ENCODE data around the gene SLC39A6. TPM values are rescaled to one million over a fixed set of nuclear protein-coding genes. Genes with fewer than 3 reads are reported as not detected.

The SLC39A6 gene
- total and polyA plus RNA-seq, 2 of the 13 experiments (the other 11 are each of a cell fraction or from before 2014, with no cell fraction given): 41.7 to 59.2 TPM

- intact Hi-C loops (cut with micrococcal nuclease; ENCODE audit: unreplicated experiment): no loop called here
- BruUV-seq (replicated peaks): no TSS peak
Observed at GRCh38 chr18:36108601-36109000, 20.5 kb downstream of the SLC39A6 start.

GRCh38 chr18:36108196-36108595 is 20.9 kb downstream of the SLC39A6 start:
- no TSS peak for BruUV-seq (replicated peaks)
- ChIA-PET POLR2A (no interaction called here), CTCF (ENCODE audit: low intra/inter-chr PET ratio, low total read pairs) (no interaction called here)
- DNase-seq (ENCODE audit: low spot score) (no peak), FAIRE-seq (no peak), ATAC-seq (no peak)
- intact Hi-C loops (cut with micrococcal nuclease; ENCODE audit: unreplicated experiment): no loop called here
- no peak overlapping the region for H3K4me2 ChIP-seq (ENCODE audit: low read depth, low read length)
- in situ Hi-C loops (cut with HindIII; ENCODE audit: extremely low pct_ligation_motif_present, low pct_unique_long_range_greater_than_20kb): no loop called here
- no peak overlapping the region for H3K27ac ChIP-seq (ENCODE audit: extremely low read length, insufficient read depth, low read length)
- 49% methylated on average over 2 of the region's 2 CpGs for WGBS (ENCODE audit: low lambda C conversion rate)
- H3K27me3 ChIP-seq (ENCODE audit: control insufficient read depth in 1 of 2, insufficient read depth in 2 of 2, low read length in 2 of 2): no peaks in the 10 kb centered on the region
- no peaks in the 10 kb centered on the region for H3K4me1 ChIP-seq (ENCODE audit: insufficient read depth, low read length)
- H2AFZ ChIP-seq (ENCODE audit: low read length): no peak overlapping the region
- H3K9me3 ChIP-seq (ENCODE audit: low read length): no peaks in the 10 kb centered on the region
- H3K9ac ChIP-seq (ENCODE audit: insufficient read depth, low read depth, low read length): no peak overlapping the region
- no peaks in the 10 kb centered on the region for H3K79me2 ChIP-seq (ENCODE audit: insufficient read depth, low read length)
- H3K4me3 ChIP-seq (replicated peaks in 1 of 3; ENCODE audit: insufficient read depth in 1 of 3, low read depth in 2 of 3, low read length in 3 of 3): no peak overlapping the region
- peaks cover 6 to 24% of the 10 kb centered on the region in 2 experiments; a peak in 4 of 5 replicates for H3K36me3 ChIP-seq (replicated peaks in 1 of 2; ENCODE audit: control insufficient read depth in 1 of 2, insufficient read depth in 2 of 2, low read length in 2 of 2)
- H4K20me1 ChIP-seq (ENCODE audit: insufficient read depth, low read length): no peaks in the 10 kb centered on the region
- TF ChIP-seq KLF9 (CRISPR knock-in tag; IDR thresholded peaks at IDR 0.05; ENCODE audit: low read depth): no peak
- no peak for TF ChIP-seq NRL (CRISPR knock-in tag; IDR thresholded peaks at IDR 0.05; ENCODE audit: borderline replicate concordance)
- TF ChIP-seq ELF4 (CRISPR knock-in tag; IDR thresholded peaks at IDR 0.05; ENCODE audit: borderline replicate concordance): no peak
- TF ChIP-seq FOSL2 (CRISPR knock-in tag; IDR thresholded peaks at IDR 0.05): no peak
- TF ChIP-seq HINFP (CRISPR knock-in tag; IDR thresholded peaks at IDR 0.05; ENCODE audit: low read depth): no peak
- TF ChIP-seq MAZ (IDR thresholded peaks at IDR 0.05; ENCODE audit: borderline replicate concordance, low read depth, low read length): no peak
- TF ChIP-seq MAZ (CRISPR knock-in tag; IDR thresholded peaks at IDR 0.05; ENCODE audit: low read depth): no peak
- TF ChIP-seq HBP1 (CRISPR knock-in tag; IDR thresholded peaks at IDR 0.05; ENCODE audit: low read depth): no peak
- no peak for TF ChIP-seq ZNF317 (CRISPR knock-in tag; IDR thresholded peaks at IDR 0.05)
- TF ChIP-seq MIER2 (CRISPR knock-in tag; IDR thresholded peaks at IDR 0.05): no peak
- TF ChIP-seq SMC3 (IDR thresholded peaks at IDR 0.05; ENCODE audit: low read length): no peak
- no peak for TF ChIP-seq MED13 (CRISPR knock-in tag; IDR thresholded peaks at IDR 0.05)
- no peak for TF ChIP-seq DDIT3 (CRISPR knock-in tag; IDR thresholded peaks at IDR 0.05)
- no peak for TF ChIP-seq IRF2 (CRISPR knock-in tag; IDR thresholded peaks at IDR 0.05)

More at GRCh38 chr18:36108601-36109000, 20.5 kb downstream of the SLC39A6 start:
- Histone ChIP-seq H3K79me2 (ENCODE audit: insufficient read depth, low read length) (no peaks in the 10 kb centered on the region), H3K4me3 (replicated peaks in 1 of 3; ENCODE audit: insufficient read depth in 1 of 3, low read depth in 2 of 3, low read length in 3 of 3) (no peak overlapping the region), H3K36me3 (replicated peaks in 1 of 2; ENCODE audit: control insufficient read depth in 1 of 2, insufficient read depth in 2 of 2, low read length in 2 of 2) (peaks cover 6 to 26% of the 10 kb centered on the region in 2 experiments; a peak in 4 of 5 replicates), H3K27me3 (ENCODE audit: control insufficient read depth in 1 of 2, insufficient read depth in 2 of 2, low read length in 2 of 2) (no peaks in the 10 kb centered on the region), H3K4me1 (ENCODE audit: insufficient read depth, low read length) (no peaks in the 10 kb centered on the region), H3K27ac (ENCODE audit: extremely low read length, insufficient read depth, low read length) (no peak overlapping the region), H3K9me3 (ENCODE audit: low read length) (no peaks in the 10 kb centered on the region), H2AFZ (ENCODE audit: low read length) (no peak overlapping the region), H3K9ac (ENCODE audit: insufficient read depth, low read depth, low read length) (no peak overlapping the region), H3K4me2 (ENCODE audit: low read depth, low read length) (no peak overlapping the region), H4K20me1 (ENCODE audit: insufficient read depth, low read length) (no peaks in the 10 kb centered on the region)
- no peak for ATAC-seq
- in situ Hi-C loops (cut with HindIII; ENCODE audit: extremely low pct_ligation_motif_present, low pct_unique_long_range_greater_than_20kb): no loop called here
- TF ChIP-seq ZNF564 (CRISPR knock-in tag; IDR thresholded peaks at IDR 0.05) (no peak), HOXA5 (CRISPR knock-in tag; IDR thresholded peaks at IDR 0.05) (no peak), ZNF343 (CRISPR knock-in tag; IDR thresholded peaks at IDR 0.05) (no peak), ZNF44 (CRISPR knock-in tag; IDR thresholded peaks at IDR 0.05) (no peak), MXD3 (CRISPR knock-in tag; IDR thresholded peaks at IDR 0.05) (no peak), ZBTB38 (CRISPR knock-in tag; IDR thresholded peaks at IDR 0.05) (no peak), ZNF660 (CRISPR knock-in tag; IDR thresholded peaks at IDR 0.05; ENCODE audit: borderline replicate concordance, low read depth) (no peak), ELF1 (CRISPR knock-in tag; IDR thresholded peaks at IDR 0.05) (no peak), HNRNPUL1 (IDR thresholded peaks at IDR 0.05; ENCODE audit: low read depth, low read length) (no peak)
- no peak for FAIRE-seq
- WGBS (ENCODE audit: low lambda C conversion rate): 89% methylated on average over 5 of the region's 5 CpGs
- CTCF ChIA-PET (ENCODE audit: low intra/inter-chr PET ratio, low total read pairs): no interaction called here
- no peak for DNase-seq (ENCODE audit: low spot score)
- POLR2A ChIA-PET: no interaction called here
